GM19023 (cell line): Measurements from ENCODE around the gene G2E3.

Experiments
- ATAC-seq: cut with Tn5 transposase; IDR thresholded peaks from one replicate; pipeline ENCODE4 v1.9.1; 2021; ENCODE audit warnings: mild to moderate bottlenecking, moderate library complexity; ENCODE audit not compliant: unreplicated experiment

G2E3 gene

DNA sequence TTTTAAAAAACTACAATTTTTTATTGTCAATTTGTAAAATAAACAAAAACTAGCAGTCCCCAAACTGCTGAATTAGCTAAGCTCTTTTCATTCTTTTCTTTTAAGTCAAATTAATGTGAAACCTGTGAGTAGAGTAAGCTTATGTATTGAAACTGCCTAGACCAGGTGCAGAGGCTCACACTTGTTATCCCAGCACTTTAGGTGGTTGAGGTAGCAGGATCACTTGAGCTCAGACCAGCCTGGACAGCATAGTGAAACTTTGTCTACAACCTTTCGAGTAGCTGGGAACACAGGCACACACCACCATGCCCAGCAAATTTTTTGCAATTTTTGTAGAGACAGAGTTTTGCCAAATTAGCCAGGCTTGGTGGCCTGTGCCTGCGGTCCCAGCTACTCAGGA, 89.5 kb downstream of the G2E3 start:
- no peak for ATAC-seq

DNA sequence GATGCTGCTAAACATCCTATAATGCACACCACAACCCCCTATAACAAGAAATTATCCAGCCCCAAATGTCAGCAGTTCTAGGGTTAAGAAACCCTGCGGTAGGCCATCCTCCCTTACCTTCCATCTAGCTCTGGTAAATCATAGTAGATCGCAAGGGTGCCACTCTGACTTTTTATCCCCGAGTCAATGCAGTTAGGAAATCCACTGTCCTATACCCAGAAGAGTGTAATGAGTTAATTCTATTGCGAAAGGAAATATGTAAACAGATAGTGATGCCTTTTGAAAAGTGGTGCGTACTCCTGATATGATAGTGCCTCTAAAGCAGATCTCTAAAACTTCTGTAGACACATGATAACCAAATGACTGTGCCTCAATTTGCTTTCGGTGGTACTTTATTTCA, 93.0 kb downstream of the G2E3 start:
- ATAC-seq, result no peak

DNA sequence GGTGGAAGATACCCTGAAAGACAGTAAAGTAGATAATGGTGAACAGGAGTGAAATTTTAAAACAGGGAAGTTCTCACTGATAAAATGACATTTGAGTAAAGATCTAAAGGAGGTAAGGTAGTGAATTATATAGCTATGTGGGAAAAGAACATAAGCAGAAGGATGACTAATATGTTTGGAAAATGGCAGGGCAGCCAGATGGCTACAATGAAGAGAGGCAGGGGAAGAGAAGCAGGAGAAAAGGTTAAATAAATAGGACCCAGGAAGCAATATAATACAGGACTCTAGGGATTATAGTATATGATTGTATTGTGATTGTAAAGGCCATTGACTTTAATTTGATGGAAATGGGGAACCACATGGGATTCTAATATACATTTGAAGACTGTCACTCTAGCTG, 96.2 kb downstream of the G2E3 start:
- no peak for ATAC-seq

DNA sequence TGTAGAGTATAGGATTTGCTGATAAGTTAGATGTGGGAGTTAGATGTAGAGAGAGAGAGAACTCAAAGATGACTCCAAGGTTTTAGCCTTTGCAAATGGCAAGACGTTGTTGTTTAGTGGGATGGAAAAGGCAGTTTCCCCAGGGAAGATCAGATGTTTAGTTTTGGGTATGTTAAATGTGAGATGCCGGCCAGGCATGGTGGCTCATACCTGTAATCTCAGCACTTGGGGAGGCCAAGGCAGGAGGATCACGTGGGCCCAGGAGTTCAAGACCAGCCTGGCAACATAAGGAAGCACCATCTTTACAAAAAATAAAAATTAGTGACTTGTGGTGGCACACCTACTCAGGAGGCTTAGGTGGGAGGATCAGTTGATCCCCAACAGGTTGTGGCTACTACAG, 96.7 kb downstream of the G2E3 start:
- no peak for ATAC-seq

DNA sequence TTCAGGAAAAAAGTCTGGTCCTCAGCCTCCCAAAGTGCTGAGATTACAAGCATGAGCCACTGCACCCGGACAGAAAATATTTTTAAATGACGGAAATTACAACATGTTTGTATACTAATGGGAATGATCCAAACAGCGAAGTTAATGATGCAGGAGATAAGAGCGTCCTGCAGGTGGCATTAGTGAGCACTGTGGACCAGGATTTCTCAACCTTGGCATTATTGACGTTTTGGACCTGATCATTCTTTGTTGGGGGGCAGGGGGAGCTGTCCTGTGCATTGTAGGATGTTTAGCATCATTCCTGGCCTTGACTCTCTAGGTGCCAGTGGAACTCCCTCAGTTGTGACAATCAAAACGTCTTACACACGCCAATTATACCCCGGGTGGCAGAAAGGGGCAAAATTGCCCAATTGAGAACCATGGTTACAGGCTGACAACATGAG, 97.3 kb downstream of the G2E3 start:
- ATAC-seq, result no peak

DNA sequence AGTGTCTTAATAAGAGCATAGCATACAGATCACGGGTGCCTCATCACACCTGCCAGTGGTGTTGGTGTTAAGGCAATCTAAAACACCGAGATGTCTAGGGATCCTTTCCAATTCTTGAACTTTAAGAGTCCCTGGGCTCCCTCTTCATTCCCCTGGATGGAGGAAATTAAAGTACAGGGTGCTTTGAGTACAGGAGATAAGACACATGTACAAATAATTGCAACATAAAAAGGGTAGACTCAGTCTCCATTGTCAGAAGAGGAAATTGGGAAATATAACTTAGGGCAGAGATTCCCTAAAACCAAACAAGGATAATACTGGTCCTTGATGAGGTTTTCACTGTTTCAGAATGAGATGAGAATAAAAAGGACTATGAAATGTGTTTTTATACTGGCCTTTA, 98.1 kb downstream of the G2E3 start:
- ATAC-seq, result no peak

DNA sequence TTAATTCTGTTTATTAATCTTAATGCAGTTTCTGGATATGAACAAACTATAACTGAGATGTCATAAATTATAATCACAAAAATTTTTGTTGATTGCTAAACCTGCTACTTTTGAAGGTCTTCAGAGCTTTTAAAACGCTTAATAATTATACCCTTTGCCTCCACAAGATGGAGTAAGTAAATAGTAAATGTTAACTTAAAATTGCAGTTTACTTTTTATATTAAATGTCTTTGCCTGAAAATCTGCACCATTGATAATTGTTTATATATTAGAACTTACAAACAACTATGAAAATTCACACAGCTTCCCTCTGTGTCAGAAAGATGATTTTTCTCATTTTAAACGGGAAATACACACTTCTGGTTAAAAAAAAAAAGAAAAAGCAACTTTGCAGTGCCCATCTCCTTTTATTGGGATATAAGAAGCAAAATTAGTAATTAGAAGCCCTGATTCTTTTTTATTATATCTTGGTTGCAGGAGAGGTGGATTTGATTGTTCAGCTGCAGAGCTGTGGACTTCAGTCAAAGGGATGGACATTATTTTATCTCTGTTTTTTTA, 98.7 kb downstream of the G2E3 start:
- no peak for ATAC-seq

DNA sequence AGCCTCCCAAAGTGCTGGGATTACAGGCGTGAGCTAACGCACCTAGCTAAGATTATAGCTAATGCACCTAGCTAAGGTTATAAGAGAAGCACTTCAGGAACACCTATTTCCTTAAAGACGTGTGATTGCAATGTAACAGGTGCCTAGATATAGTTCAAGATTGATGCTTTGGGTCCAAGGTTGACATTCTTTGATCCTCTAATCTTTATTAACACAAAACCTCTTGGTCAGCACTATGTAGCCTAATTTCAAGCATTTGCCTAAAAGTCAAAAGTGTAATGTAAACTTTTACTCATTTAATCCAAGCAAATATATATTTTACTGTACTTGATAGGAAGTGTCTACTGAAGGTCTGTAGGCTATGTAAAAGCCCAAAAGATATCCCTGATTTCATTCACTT, 99.7 kb downstream of the G2E3 start:
- ATAC-seq, result no peak

- ATAC-seq, result no peak
Observed at GRCh38 chr14:30669594-30669993, 110.6 kb downstream of the G2E3 start.
